HCT116 (cell line): ENCODE results near the gene WNT1.

Experiments
- CBX3 ChIP-seq: IDR thresholded peaks from 2 replicates; pipeline ENCODE4 v1.6.1; 2012; ENCODE audit warnings: low read depth
- EZH2 ChIP-seq: fragments of 200-600 bp; sonication (generic); IDR thresholded peaks from 2 replicates; pipeline ENCODE4 v1.6.1; 2017; ENCODE audit warnings: antibody characterized with exemption, mixed run types
- EZH2phosphoT487 ChIP-seq: fragments of 200-600 bp; IDR thresholded peaks from 2 replicates; pipeline ENCODE4 v1.6.1; 2018; ENCODE audit warnings: antibody characterized with exemption, borderline replicate concordance
- POLR2A ChIP-seq: IDR thresholded peaks from 2 replicates; pipeline ENCODE4 v1.7.0; 2011; ENCODE audit warnings: borderline replicate concordance; ENCODE audit not compliant: insufficient read depth, insufficient read length; ENCODE audit errors: extremely low read depth
- POLR2AphosphoS5 ChIP-seq: IDR thresholded peaks from 2 replicates; pipeline ENCODE4 v1.6.1; 2011; ENCODE audit warnings: mild to moderate bottlenecking, low read depth, low read length, moderate library complexity
- RAD21 ChIP-seq: IDR thresholded peaks from 2 replicates; pipeline ENCODE4 v1.6.1; 2012; ENCODE audit warnings: low read depth, mild to moderate bottlenecking
- REST ChIP-seq: IDR thresholded peaks from 2 replicates; pipeline ENCODE4 v1.6.1; 2012; ENCODE audit warnings: low read depth
- SIN3A ChIP-seq: IDR thresholded peaks from 2 replicates; pipeline ENCODE4 v1.6.1; 2012; ENCODE audit warnings: low read depth
- SP1 ChIP-seq: IDR thresholded peaks from 2 replicates; pipeline ENCODE4 v1.6.1; 2012; ENCODE audit warnings: low read depth
- ZFX ChIP-seq: fragments of 450-650 bp; IDR thresholded peaks from 2 replicates; pipeline ENCODE4 v1.6.1; 2017
- TF ChIP-seq, protein P1 (sequence below), 3 experiments: fragments of 200-600 bp in 1 of 3; sonication (generic) in 1 of 3; IDR thresholded peaks in 2 of 3; conservative IDR thresholded peaks in 1 of 3; 2 replicates each; pipeline ENCODE4 v1.5.1; 2012 to 2017; ENCODE audit warnings: low read depth in 2 of 3, low read length in 2 of 3, antibody characterized with exemption in 1 of 3, borderline replicate concordance in 1 of 3, control low read depth in 1 of 3, mild to moderate bottlenecking in 1 of 3, mixed read lengths in 1 of 3, mixed run types in 1 of 3, moderate library complexity in 1 of 3; ENCODE audit not compliant: insufficient read depth in 1 of 3
- TF ChIP-seq, protein P2 (sequence below): IDR thresholded peaks from 2 replicates; pipeline ENCODE4 v1.6.1; 2012
- TF ChIP-seq, protein P3 (sequence below): IDR thresholded peaks from 2 replicates; pipeline ENCODE4 v1.6.1; 2012

DNA sequence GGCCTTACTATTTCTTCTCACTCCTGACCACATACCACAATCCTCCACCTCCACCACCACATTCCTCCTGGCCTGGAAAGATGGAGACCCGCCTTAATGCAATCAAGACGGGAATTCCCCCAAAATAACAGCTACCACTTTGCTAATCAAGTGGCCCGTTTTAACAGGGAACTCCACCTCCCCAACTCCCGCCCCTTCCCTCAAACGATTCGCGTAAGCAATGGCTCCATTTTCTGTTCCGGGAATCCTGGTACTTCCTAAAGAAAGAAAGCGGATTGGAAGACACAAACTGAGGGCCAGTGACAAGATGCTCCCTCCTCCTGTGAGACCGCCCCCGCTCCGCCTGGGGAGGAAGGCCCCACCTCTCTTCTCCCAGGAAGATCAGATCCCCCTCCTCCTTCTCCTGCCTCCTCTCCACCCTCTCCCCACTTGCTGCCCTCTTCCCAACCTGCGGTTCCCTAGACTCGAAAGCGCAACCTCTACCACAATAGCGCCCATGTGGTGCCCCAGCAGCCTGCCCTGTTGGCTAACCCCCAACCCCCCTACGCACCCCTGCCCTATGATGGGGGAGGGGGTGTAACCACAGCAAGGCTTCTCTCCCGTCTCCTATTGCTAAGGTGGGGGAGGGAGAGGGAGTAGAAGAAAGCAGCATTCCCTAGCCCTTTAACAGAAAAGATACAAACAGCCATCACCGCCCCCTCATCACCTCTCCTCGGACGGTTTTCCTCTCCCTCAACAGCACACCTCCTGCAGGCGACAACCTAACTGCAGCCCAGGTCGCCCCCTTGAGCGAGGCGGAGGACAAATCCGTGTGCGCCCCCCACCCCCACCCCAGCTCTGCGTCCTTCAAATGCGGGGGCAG is 21.6 kb upstream of the WNT1 start:
- TF ChIP-seq, protein P1, sequence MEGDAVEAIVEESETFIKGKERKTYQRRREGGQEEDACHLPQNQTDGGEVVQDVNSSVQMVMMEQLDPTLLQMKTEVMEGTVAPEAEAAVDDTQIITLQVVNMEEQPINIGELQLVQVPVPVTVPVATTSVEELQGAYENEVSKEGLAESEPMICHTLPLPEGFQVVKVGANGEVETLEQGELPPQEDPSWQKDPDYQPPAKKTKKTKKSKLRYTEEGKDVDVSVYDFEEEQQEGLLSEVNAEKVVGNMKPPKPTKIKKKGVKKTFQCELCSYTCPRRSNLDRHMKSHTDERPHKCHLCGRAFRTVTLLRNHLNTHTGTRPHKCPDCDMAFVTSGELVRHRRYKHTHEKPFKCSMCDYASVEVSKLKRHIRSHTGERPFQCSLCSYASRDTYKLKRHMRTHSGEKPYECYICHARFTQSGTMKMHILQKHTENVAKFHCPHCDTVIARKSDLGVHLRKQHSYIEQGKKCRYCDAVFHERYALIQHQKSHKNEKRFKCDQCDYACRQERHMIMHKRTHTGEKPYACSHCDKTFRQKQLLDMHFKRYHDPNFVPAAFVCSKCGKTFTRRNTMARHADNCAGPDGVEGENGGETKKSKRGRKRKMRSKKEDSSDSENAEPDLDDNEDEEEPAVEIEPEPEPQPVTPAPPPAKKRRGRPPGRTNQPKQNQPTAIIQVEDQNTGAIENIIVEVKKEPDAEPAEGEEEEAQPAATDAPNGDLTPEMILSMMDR (IDR thresholded peaks at IDR 0.05 in 2 of 3, conservative IDR thresholded peaks at IDR 0.05 in 1 of 3; ENCODE audit: borderline replicate concordance in 1 of 3, insufficient read depth in 1 of 3, low read depth in 2 of 3, low read length in 2 of 3), result peak in 1 of 3 experiments; percentile 20; a peak in 1 of 6 replicates
- no peak for TF ChIP-seq EZH2
- TF ChIP-seq RAD21, result no peak
- no peak for TF ChIP-seq SIN3A
- TF ChIP-seq, protein P2, sequence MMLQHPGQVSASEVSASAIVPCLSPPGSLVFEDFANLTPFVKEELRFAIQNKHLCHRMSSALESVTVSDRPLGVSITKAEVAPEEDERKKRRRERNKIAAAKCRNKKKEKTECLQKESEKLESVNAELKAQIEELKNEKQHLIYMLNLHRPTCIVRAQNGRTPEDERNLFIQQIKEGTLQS, result no peak
- no peak for TF ChIP-seq POLR2A
- TF ChIP-seq REST, result no peak
- TF ChIP-seq, protein P3, sequence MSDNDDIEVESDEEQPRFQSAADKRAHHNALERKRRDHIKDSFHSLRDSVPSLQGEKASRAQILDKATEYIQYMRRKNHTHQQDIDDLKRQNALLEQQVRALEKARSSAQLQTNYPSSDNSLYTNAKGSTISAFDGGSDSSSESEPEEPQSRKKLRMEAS, result peak; percentile 45; the same call in 1 of the 2 replicates
- TF ChIP-seq EZH2phosphoT487, result no peak
- no peak for TF ChIP-seq ZFX
- no peak for TF ChIP-seq CBX3
- TF ChIP-seq POLR2AphosphoS5, result no peak; the same call in 1 of the 2 replicates
- peak; percentile 42 for TF ChIP-seq SP1
